ENCODE data around the gene PTH2. TPM values are rescaled to one million over a fixed set of nuclear protein-coding genes. Genes with fewer than 3 reads are reported as not detected.
"Not testable (repeated sequence)": the region's sequence is repeated elsewhere in the genome, so short reads cannot be mapped to it uniquely, and the experiment has no call there.

The PTH2 gene
- total RNA-seq, 2 donors from 2014 or later: not detected

DNA sequence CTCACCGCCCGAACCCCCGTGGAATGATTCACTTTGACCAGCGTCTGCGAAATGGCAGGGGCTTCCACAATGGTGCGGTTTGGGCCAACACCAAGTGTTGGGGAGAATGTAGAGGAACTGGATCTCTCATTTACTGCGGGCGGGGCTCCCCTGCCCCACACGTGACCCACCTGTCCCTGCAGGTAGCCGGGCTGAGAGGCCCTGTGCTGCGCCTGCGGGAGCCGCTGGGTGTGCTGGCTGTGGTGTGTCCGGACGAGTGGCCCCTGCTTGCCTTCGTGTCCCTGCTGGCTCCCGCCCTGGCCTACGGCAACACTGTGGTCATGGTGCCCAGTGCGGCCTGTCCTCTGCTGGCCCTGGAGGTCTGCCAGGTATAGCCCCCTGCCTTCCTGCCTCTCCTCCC, 45.0 kb upstream of the PTH2 start:
- Histone ChIP-seq H3K36me3 (no peaks in the 10 kb centered on the region), H3K4me3 (no peak overlapping the region), H3K27me3 (no peaks in the 10 kb centered on the region), H3K27ac (peak overlapping the region; percentile 47), H3K4me1 (no peaks in the 10 kb centered on the region), H3K9ac (ENCODE audit: low read depth in 2 of 2, low read length in 2 of 2) (no peak overlapping the region), H3K9me3 (no peaks in the 10 kb centered on the region)
- TF ChIP-seq CTCF (IDR thresholded peaks at IDR 0.05): no peak
- no peak for DNase-seq
- intact Hi-C loops (cut with DNase I): no loop called here

DNA sequence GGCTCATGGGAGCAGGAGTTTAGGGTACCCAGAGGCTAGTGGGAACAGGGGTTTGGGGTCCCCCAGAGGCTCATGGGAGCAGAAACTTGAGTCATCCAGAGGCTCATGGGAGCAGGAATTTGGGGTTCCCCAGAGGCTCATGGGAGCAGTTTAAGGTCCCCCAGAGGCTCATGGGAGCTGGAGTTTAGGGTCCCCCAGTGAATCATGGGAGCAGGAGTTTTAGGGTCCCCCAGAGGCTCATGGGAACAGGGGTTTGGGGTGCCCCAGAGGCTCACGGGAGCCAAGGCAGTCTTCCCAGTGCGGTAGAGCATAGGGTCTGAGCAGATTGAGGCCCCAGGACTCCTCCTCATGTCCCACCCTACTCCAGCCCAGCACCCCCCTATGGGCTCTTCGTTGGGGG, 42.1 kb upstream of the PTH2 start:
- no peak for DNase-seq
- Histone ChIP-seq H3K36me3 (no peaks in the 10 kb centered on the region), H3K9ac (ENCODE audit: low read depth in 2 of 2, low read length in 2 of 2) (no peak overlapping the region), H3K27ac (no peak overlapping the region), H3K9me3 (no peaks in the 10 kb centered on the region), H3K4me3 (no peak overlapping the region), H3K27me3 (no peaks in the 10 kb centered on the region), H3K4me1 (no peaks in the 10 kb centered on the region)
- TF ChIP-seq CTCF (IDR thresholded peaks at IDR 0.05): no peak
- intact Hi-C loops (cut with DNase I): no loop called here

GRCh38 chr19:49463960-49464740, 40.9 kb upstream of the PTH2 start:
- Histone ChIP-seq H3K36me3 (no peaks in the 10 kb centered on the region), H3K27me3 (no peaks in the 10 kb centered on the region), H3K27ac (no peak overlapping the region), H3K4me3 (no peak overlapping the region), H3K9me3 (no peaks in the 10 kb centered on the region), H3K9ac (ENCODE audit: low read depth in 2 of 2, low read length in 2 of 2) (no peak overlapping the region), H3K4me1 (no peaks in the 10 kb centered on the region)
- intact Hi-C loops (cut with DNase I): no loop called here
- DNase-seq: no peak
- no peak for TF ChIP-seq CTCF (IDR thresholded peaks at IDR 0.05)

- intact Hi-C loops (cut with DNase I): no loop called here
- TF ChIP-seq CTCF (IDR thresholded peaks at IDR 0.05): no peak
- H3K9ac ChIP-seq (ENCODE audit: low read depth in 2 of 2, low read length in 2 of 2): no peak overlapping the region
- no peaks in the 10 kb centered on the region for H3K9me3 ChIP-seq
- H3K27me3 ChIP-seq: no peaks in the 10 kb centered on the region
- no peaks in the 10 kb centered on the region for H3K36me3 ChIP-seq
- DNase-seq: no peak
- no peaks in the 10 kb centered on the region for H3K4me1 ChIP-seq
- H3K4me3 ChIP-seq: no peak overlapping the region
- H3K27ac ChIP-seq: no peak overlapping the region
Measured at GRCh38 chr19:49462492-49462891, 39.3 kb upstream of the PTH2 start.

DNA sequence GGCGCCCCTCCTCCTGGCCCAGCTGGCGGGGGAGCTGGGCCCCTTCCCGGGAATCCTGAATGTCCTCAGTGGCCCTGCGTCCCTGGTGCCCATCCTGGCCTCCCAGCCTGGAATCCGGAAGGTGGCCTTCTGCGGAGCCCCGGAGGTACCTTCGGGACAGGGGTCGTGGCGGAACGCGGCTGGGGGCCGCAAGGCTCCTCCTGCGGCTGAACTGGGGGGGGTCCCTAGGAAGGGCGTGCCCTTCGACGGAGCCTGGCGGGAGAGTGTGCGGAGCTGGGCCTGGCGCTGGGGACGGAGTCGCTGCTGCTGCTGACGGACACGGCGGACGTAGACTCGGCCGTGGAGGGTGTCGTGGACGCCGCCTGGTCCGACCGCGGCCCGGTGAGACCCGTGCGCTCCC, 38.4 kb upstream of the PTH2 start:
- no peak overlapping the region for H3K27ac ChIP-seq
- TF ChIP-seq CTCF (IDR thresholded peaks at IDR 0.05): no peak
- no peak overlapping the region for H3K4me3 ChIP-seq
- no peak for DNase-seq
- H3K27me3 ChIP-seq: no peaks in the 10 kb centered on the region
- no peaks in the 10 kb centered on the region for H3K9me3 ChIP-seq
- H3K36me3 ChIP-seq: no peaks in the 10 kb centered on the region
- H3K9ac ChIP-seq (ENCODE audit: low read depth in 2 of 2, low read length in 2 of 2): no peak overlapping the region
- H3K4me1 ChIP-seq: no peaks in the 10 kb centered on the region
- intact Hi-C loops (cut with DNase I): no loop called here

DNA sequence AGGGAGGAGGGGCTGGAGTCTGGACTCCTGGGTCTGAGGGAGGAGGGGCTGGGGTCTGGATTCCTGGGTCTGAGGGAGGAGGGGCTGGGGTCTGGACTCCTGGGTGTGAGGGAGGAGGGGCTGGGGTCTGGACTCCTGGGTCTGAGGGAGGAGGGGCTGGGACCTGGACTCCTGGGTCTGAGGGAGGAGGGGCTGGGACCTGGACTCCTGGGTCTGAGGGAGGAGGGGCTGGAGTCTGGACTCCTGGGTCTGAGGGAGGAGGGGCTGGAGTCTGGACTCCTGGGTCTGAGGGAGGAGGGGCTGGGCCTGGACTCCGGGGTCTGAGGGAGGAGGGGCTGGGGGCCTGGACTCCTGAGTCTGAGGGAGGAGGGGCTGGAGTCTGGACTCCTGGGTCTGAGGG, 37.9 kb upstream of the PTH2 start:
- DNase-seq; H3K36me3 ChIP-seq; H3K27me3 ChIP-seq; H3K9me3 ChIP-seq; H3K27ac ChIP-seq; H3K4me1 ChIP-seq; H3K9ac ChIP-seq (ENCODE audit: low read depth in 2 of 2, low read length in 2 of 2); intact Hi-C loops (cut with DNase I); H3K4me3 ChIP-seq: not testable (repeated sequence)
